ENCODE results near the gene GABRG2.

The GABRG2 gene

DNA sequence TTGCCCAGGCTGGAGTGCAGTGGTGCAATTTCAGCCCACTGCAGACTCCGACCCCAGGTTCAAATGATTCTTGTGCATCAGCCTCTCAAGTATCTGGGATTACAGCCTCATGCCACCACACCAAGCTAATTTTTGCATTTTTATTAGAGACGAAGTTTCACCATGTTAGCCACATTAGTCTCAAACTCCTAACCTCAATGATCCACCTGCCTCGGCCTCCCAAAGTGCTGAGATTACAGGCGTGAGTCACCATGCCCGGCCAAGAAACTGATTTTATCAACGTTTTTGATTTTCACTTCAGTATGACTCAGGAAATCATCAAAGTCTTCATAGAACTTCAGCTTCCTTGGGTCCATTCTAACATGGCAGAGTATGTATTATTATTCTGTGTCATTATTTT lies 125.4 kb downstream of the GABRG2 start:
- DNase-seq (ENCODE audit: low read depth), result no peak

DNA sequence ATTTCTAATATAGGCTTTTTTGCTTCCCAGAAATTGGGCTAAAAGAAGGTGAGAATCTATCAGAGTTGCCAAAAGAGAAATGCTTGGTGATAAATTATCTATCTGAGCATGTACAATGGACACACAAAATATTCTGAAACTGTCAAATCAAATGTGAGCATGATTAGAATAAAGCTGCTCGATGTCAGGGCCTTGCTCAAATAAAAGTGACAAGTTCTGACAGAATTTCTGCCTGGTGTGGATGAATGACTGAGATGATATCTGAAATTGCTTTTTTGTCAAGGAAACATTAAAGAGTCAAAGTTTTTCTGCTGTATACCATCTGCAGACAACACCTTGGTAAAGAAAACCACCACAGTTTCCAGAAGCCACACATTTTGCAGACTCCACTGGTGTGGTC lies 128.8 kb downstream of the GABRG2 start:
- DNase-seq (ENCODE audit: low read depth), result no peak

DNA sequence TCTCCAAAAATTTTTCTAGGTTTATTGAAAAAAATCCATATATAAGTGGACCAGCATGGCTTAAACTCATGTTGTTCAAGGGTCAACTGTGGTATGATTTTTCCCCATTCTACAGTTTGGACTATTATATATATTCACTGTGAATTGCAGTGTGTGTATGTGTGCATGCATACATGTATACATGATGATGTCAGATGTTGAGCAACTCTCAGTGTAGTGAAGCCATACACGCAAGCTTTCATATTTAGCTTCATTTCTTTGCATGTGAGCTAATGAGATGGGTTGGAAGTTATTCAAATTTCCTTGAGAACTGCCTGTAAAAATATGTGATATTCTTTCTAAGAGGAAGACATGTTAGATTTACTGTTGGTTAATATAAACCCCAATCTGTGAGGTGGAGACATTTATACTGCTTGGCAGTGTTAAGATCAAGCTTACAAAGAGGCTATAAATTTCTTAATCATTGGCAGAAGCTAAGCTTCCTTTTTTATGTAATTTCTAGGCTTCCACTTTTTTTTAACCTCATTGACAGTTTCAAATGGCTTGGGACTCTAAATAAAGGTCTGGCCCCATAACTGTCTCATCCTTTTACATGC lies 134.8 kb downstream of the GABRG2 start:
- no peak for DNase-seq (ENCODE audit: low read depth)

Data from iris pigment epithelial cell (primary cell).